Measurements from ENCODE around the gene FOSL1.

GRCh38 chr11:65865550-65866172 is 34.5 kb downstream of the FOSL1 start:
- no peak for TF ChIP-seq CTCF (IDR thresholded peaks at IDR 0.05; ENCODE audit: extremely low read depth in 1 of 2, insufficient read depth in 1 of 2, low read depth in 1 of 2, low read length in 2 of 2)
- TF ChIP-seq MYC (IDR thresholded peaks at IDR 0.05; ENCODE audit: low read depth, low read length), result no peak
- no peak for TF ChIP-seq POLR2A (IDR thresholded peaks at IDR 0.05; ENCODE audit: low read depth, low read length)
- no peak for TF ChIP-seq POLR2AphosphoS5 (IDR thresholded peaks at IDR 0.05; ENCODE audit: insufficient read depth, low read depth, low read length)
- no peak for TF ChIP-seq EZH2 (IDR thresholded peaks at IDR 0.05; ENCODE audit: borderline replicate concordance, low read depth, low read length, severe bottlenecking)
- no peak for TF ChIP-seq MAX (IDR thresholded peaks at IDR 0.05; ENCODE audit: insufficient read depth, insufficient read length)
- TF ChIP-seq JUN (IDR thresholded peaks at IDR 0.05; ENCODE audit: borderline replicate concordance, insufficient read depth, insufficient read length, low read depth), result no peak
- no peak for TF ChIP-seq GATA2 (IDR thresholded peaks at IDR 0.05; ENCODE audit: insufficient read depth, insufficient read length, low read depth, low read length)

Data from endothelial cell of umbilical vein (primary cell).